GM19193 (cell line): ENCODE measurements around the gene BRWD1.

Source experiments
- POLR2A ChIP-seq: IDR thresholded peaks from 4 replicates; pipeline ENCODE4 v1.6.1; 2011; ENCODE audit not compliant: insufficient read depth, insufficient read length; ENCODE audit errors: extremely low read depth

The BRWD1 gene

DNA sequence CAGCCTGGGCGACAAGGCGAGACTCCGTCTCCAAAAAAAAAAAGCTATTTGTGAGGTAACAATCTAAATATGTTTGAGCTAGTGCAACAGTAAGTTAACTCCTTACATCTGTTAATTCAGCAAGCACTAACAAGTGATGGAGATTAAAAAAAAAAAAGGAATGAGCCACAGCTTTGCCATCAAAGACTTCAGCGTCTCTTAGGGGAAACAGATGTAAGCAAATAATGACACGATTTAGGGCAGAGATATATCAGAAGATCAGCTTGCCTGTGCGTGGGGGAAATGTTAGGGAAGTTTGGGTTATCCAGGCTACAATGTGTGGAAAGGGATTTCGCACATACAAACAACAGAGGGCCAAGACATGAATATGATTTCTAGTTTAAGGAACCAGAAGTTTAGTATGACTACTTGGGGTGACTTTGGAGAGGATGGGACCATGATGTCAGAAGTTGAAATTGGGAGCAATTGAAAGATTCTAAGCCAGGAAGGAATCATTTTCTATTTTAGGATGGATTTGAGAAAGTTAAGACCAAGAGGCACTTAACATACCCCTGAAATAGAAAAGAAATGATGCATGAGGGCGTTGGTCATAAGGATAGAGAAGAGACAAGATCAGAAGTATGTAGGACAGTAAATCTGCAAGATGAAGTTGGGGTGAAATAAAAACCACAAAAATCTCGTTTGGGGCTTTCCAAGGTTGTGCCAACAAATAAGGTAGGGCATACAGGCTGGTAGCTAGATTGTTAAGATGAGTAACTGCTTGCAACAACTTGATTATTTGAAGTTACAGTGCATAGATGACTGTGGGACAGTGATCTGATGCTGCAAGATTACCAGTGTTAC is 2.4 kb upstream of the BRWD1 start:
- TF ChIP-seq POLR2A = no peak

DNA sequence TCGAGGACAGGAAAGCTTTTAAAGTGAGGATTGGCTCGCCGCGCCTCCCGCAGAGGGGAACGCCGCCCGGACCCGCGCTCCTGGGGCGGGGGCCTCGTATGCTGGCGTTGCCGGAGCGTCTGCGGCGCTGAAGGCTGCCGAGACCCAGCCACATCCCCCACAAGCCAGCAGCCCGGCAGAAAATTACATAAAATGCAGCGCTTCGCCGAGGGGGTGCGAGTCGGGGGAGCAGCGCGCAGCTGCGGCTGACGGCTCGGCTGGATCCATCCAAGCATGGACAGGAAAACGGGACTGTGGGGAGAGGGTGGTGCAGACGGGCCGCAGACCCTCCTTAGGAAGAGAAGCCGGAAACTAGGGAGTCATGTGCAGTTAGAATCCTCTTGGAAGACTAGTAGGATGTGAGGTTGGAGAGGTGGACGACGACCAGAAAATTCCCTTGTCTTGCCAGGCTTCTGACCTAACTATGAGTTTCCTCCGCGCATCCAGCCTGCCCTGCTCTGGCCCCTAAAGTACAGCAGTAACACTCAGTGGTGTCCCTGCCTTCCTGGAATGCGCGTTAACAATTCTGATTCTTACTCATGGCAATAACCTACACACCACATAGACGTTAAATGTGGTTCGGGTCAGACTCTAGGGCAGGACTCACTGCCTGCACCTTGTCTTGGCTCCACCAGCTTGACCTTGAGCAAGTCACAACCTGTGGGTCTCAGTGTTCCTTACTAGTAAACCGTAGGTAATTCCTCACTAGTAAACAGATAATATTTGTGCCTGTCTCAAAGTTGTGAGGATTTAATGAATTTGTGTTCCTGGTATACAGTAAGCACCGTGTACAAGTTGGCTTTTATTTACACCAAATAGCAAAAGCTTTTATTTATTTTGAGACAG is 953 bp upstream of the BRWD1 start:
- no peak for TF ChIP-seq POLR2A

DNA sequence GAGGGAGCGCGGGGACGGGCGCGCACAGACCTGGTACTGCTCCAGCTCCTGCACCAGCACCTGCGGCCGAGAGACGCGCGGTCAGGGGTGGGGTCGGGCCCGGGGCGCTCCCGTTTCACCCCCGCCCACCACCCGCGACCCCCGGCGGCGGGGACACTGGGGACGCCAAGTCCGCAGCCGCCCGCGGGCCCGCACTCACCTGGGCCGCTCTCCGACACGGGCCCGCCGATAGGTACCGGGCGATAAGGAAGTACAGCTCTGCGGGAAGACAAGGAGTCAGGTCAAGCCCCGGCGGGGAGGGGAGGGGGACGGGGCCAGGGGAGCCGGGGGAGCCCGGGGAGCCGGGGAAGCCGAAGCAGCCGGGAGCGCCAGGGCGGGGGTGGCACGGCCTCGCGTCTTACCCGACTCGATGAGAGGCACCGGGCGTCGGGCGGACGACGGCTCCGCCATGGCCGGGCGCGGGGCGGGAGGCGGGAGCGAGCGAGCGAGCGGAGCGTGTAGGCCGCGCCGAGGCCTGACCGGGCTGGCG is 326 bp downstream of the BRWD1 start:
- no peak for TF ChIP-seq POLR2A

DNA sequence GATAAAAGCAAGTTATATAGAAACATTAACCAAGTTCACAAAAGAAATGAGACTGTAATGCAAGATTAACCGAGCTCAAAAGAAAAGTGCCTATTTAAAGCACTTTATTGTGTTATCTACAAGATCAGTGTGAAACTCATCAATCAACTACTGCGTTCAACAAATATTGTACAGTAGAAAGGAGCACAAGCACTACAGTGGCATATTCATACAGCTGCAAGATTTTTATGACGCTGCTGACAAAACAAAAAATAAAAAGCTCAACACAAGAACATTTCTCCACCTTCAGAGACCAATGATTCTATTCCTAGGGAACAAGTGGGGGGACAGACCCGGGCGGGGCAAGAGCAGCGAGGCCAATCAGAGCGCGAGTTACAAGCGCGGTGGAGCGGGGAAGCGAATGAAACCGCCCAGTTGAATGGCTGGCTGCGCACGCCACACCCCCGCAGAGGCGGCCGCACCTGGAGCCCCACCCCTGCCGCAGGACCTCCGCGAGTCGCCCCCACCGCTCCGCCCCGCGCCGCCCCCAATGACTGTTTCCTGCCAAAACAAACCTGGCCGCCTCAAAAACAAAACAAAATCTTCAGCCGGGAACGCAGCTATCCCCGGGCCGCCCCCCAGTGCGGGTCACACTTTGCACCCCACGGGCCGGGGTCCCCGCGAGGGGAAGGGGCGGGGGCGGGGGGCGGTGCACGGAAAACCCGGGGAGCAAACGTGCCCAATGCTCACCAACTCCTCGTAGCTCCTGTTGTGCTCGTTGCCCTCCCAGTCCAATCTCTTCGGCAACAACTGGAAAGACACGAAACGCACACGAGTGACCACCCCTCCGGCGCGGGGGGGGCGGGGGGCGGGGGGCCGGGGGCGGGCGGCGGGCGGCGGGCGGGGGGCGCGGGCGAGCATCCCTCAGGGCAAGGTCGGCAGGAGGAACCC is 1.1 kb downstream of the BRWD1 start:
- no peak for TF ChIP-seq POLR2A

DNA sequence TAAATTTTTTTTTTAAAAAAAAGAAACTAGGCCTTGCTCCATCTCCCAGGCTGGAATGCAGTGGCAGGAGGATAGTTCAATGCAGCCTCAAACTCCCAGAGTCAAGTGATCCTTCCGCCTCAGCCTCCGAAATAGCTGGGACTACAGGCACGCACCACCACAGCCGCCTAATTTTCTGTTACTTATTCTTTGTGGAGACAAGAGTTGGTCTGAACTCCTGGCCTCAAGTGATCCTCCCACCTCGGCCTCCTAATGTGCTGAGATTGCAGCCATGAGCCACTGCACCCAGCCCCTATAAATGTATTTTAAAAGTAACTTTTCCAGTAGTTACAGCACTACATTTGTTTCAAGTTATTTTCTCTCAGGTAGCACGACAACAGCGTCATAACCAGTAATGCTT is 2.3 kb downstream of the BRWD1 start:
- TF ChIP-seq POLR2A = no peak

DNA sequence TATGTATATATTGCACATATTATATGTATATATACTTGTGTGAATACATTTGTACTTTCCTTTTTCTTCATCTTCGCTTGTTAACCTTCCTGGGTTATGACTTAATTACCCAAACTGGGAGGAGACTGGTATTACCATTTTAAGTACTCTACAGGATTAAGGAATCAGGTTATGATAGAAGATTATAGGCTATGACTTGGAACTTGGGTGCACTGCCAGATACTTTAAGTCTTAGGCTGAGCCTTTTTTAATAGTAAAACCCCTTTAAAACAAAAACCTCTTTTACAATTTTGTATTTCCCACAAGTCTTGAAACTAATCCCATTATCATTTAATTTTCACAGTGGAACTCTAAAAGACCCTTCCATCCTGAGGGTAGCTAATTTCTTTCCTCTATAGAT is 6.0 kb downstream of the BRWD1 start:
- TF ChIP-seq POLR2A = no peak

DNA sequence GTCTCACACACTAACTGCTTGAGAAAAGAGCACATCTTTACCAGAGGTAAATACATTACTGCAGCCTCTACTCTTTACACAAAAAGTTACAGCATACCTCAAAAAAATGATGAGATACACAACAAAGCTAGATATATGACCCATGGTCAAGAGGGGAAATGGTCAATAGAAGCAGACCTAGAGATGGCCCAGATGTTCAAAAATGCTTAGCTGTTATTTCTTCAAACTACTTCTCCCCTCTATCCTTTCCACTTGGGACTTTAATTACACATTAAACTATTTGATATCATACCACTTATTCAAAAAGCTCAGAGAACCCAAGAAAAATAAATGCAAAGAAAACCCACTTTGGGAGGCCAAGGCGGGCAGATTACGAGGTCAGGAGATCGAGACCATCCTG is 12.8 kb downstream of the BRWD1 start:
- no peak for TF ChIP-seq POLR2A

DNA sequence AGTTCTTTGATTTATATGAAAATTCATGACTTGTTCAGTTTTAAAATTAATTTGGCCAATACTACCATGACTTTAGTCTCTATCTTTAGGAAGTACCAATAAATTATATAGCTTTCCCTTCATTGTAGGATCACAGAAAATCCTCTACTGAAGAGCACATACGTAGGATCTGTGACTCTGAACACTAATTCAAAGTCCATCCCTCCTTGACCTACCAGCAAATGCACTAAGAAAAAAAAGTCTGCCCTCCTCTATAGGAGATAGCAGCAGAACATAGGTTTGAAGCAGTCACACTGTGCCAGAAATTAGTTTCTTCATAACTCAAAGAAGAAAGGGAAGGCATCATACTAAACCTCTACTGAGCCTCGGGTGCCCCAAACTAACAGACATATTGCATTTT is 16.5 kb downstream of the BRWD1 start:
- TF ChIP-seq POLR2A = no peak

DNA sequence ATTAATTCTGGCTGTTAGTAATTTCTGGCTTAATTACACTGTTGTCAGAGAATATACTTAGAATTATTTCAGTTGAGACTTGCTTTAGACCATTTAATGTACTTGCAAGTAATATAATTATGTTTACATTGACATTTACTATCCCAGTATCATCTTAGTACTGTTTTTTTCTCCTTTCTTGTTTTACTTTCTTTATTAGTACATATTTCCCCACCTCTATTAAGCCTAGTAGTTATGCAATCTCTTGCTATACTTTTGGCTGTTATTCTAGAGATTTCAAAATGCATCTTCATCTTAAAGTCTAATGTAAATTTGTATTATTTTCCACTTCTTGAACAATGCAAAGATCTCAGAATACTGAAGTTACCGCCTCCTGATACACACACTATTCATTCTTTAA is 24.4 kb downstream of the BRWD1 start:
- TF ChIP-seq POLR2A = no peak

DNA sequence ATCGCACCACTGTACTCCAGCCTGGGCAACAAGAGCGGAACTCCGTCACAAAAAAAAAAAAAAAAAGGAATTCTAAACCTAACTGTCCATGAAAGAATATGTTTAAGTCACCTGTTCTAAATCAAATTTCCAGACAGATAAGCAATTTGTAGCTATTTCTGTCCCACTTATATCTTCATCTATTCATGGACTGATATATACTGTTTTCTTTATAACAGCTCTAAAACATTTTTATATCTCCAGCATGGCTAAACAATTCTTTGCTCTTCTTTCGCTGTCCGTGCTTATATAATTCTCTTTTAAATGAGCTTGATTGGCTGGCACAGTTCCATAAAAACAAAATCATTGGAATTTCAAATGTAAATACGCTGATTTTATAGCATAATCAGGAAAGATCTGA is 30.5 kb downstream of the BRWD1 start:
- no peak for TF ChIP-seq POLR2A

DNA sequence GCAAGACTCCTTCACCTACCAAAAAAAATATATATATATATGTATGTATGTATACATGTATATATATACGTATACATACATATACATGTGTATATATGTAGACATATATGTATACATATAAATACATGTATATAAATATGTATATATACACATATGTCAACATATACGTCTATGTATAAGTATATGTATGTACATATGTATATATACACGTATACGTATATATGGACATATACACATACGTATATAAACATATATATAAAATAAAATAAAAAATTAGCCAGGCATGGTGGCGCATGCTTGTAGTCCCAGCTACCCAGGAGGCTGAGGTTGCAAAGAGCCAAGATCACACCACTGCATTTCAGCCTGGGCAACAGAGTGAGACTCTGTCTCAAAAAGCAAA is 31.6 kb downstream of the BRWD1 start:
- TF ChIP-seq POLR2A = no peak

DNA sequence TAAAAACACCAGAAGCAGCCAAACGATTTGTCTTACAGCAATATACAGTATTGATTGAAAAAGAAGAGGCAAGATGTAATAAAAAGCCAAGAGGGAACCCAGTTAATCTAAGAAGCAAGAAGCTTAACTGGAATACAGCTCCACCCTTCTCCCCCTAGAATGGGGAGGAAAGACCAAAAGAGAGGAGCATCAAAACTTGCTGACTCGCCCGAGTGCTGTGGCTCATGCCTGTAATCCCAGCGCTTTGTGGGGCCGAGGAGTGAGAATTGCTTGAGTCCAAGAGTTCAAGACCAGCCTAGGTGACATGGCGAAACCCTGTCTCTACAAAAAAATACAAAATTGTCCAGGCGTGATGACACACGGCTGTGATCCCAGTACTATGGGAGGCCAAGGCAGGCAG is 32.2 kb downstream of the BRWD1 start:
- no peak for TF ChIP-seq POLR2A

DNA sequence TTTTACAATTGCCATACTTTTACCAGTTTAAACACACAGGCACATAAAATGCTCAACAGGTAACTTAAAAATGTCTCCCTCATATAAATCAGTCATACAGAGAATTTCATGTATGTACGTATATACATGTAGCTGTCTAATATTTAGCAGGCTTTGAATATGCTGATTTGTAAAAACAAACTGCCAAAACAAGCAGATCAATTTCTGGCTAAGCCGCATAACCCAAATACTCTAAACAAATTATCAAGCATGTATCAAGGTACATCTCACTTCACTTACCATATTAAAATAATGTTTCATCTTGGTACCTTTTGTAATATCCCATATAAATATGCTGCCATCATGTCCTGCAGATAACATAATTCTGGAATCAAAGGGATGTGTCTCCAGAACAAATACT is 43.8 kb downstream of the BRWD1 start:
- no peak for TF ChIP-seq POLR2A

DNA sequence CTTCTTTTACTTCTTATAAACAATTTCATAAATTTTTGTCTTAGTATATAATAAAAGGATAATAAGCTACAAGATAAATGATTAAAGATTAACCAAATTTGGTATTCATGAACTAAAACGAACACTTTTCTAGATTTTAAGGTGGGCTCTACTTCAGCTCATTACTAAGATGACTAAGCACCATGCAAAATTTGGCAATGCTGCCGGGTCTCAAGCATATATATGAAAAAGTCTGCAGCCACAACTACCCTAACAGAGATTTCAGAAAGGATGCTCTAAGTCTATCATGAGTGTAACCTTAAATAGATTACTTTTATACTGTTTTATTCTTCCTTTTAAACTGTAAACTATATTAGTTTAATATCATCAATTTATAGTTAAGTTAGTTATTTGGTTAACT is 47.8 kb downstream of the BRWD1 start:
- no peak for TF ChIP-seq POLR2A

DNA sequence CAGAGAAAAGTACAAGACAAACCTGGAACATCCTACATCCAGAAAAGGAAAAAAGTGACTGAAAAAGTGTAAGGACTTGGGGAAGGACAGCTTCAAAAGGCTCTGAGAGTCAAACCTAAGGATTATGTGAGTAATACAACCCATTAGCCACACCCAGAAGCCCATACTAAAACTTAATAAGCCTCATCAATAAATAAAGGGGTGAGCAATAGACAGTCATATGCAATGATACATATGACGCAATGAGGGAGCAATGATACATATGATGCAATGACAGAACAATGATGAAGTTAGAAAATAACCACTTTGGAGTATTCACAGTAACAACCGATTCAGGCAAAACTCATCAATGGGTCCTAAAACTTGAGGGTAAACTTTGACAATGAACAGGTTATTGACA is 50.1 kb downstream of the BRWD1 start:
- no peak for TF ChIP-seq POLR2A
